GM18508 (cell line): ENCODE measurements around the gene ARL16.

Experiments used
- ATAC-seq: cut with Tn5 transposase; IDR thresholded peaks from one replicate; pipeline ENCODE4 v1.9.1; 2021; ENCODE audit warnings: moderate number of reproducible peaks; ENCODE audit not compliant: insufficient read depth, unreplicated experiment

Gene ARL16

DNA sequence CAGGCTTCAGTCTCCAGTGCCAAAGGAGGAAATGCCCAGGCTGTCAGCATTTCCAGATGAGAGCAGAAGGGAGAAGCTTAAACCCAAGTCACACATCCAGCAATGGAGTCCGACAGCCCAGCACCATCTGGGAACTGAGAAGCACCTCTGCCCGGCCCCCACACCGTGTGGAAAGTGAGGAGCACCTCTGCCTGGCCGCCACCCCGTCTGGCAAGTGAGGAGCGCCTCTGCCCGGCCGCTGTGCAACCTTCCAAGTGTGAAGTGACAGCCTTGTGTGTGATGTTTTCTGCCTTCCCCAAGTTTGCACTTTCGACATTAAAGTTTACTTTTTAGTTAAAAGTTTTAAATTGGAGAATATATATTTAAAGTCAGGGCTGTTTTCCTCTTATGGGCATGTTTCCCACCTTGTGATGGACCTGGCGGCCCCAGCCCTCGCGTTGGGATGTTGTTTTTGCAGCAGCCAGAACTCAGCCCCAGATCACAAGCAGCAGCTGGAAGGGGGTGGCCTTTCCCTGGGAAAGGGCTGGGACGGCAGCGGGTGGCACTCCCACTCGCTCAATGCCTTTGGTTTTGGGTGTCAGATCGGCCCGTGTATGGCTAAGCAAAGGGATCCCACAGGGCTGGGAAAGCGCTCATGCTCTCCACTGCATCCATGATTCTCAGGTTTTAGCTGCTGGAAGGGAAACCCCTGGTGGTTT lies 9.9 kb downstream of the ARL16 start:
- ATAC-seq: no peak

DNA sequence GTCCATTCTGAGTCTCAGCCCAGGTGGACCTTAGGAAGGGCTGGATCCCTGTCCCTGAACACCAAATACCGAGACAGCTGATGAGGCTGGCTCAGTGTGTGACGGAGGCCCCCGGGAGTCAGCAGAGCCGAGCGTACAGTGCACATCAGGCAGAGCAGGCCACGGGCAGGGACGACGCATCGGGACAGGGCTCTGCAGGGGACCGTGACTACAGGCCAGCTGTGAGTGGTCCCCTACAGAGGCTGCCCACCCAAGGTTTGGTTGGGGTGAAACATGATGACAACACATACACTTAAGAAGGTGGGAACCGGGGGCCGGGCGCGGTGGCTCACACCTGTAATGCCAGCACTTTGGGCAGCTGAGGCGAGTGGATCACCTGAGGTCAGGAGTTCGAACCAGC lies 10.6 kb downstream of the ARL16 start:
- no peak for ATAC-seq

DNA sequence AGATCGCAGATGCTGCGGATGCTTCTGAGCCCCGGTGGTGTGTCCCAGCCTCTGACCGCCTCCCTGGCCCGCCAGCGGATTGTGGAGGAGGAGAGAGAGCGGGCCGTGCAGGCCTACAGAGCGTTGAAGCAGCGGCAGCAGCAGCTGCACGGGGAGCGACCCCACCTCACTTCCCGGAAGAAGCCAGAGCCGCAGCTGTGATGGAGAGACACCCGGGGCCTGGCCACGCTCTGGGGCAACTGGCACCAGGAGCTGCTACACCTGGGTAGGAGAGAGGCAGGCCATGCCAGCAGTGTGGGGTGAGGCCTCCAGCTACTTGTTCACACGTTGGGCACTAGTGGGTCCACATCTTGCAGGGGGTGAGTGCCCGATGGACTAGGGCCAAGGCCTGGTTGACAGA lies 11.1 kb downstream of the ARL16 start:
- ATAC-seq: no peak

DNA sequence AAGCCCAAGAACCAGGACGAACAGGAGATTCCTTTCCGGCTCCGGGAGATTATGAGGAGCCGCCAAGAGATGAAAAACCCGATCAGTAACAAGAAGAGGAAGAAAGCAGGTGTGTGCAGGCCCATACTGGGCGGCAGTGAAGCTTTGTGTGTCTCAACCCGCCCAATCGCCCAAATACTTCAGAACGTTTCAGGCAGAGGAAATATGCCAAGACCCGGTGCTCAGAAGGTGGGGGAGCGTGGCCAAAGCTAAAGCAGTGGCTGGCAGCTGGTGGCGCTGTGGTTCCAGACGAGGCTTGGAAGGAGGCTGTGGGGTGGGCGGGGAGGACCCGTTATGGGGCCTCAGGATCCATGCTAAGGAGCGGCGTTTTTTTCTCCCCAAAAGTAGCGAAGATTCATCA lies 15.8 kb downstream of the ARL16 start:
- ATAC-seq: no peak

DNA sequence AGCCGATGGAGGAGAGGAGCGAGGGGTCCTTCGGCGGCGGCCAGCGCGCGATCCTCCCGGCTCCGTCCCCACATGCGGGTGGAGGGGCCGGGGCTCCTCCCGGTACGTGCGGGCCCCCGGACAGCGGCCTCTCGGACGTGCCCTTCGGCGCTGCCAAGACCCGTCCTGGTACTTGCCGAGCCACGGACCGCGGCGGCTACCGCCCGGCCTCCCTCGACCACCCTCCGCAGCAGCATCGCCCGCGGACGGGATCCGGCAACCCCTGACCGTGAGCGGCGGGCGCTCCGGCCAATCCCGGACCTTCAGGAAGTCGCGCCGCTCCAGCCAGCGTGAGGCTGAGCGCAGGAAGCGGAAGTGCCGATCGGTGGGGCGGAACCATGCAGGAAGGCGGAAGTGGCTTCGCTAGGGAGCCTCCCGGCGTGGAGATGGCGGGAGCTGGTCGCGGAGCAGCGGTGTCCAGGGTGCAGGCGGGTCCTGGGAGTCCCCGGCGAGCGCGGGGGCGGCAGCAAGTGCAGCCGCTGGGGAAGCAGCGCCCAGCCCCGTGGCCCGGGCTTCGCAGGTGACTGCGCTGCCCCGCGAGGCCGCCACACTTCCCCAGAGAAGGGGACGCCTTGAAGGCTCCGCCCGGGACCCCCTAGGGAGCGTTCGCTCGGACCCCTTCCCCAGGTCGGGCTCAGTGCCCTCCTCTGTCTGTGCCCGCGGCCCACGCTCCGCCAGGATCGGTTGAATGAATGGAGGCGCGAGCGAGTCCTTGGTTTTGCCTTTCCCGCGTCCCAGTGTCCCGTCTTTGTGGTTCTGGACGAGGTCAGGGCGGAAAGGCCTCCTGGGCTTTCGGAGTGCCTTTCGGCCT lies 17.0 kb downstream of the ARL16 start, which contains the start of the genes CCDC137 and OXLD1:
Gene CCDC137, plus strand, starts transcription at position 396 of the 850 bp plus-strand sequence. Its CDS starts 30 bp downstream, at position 426.
Gene OXLD1, minus strand, starts transcription at position 264 of the 850 bp plus-strand sequence. Its CDS starts 28 bp downstream, at position 236.
- ATAC-seq: peak; percentile 52

DNA sequence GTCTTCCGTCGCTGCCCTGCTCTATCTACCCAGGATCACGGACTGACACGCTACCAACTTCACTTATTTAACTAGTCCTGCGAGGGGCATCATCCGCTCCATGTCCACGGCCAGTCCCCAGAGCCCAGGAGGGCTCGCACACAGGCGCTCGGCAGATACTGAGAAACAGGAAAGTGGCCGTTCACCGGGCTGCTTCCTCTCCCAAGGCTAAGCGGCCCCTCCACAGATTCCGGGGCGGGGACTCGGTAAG lies 17.6 kb downstream of the ARL16 start:
- no peak for ATAC-seq

DNA sequence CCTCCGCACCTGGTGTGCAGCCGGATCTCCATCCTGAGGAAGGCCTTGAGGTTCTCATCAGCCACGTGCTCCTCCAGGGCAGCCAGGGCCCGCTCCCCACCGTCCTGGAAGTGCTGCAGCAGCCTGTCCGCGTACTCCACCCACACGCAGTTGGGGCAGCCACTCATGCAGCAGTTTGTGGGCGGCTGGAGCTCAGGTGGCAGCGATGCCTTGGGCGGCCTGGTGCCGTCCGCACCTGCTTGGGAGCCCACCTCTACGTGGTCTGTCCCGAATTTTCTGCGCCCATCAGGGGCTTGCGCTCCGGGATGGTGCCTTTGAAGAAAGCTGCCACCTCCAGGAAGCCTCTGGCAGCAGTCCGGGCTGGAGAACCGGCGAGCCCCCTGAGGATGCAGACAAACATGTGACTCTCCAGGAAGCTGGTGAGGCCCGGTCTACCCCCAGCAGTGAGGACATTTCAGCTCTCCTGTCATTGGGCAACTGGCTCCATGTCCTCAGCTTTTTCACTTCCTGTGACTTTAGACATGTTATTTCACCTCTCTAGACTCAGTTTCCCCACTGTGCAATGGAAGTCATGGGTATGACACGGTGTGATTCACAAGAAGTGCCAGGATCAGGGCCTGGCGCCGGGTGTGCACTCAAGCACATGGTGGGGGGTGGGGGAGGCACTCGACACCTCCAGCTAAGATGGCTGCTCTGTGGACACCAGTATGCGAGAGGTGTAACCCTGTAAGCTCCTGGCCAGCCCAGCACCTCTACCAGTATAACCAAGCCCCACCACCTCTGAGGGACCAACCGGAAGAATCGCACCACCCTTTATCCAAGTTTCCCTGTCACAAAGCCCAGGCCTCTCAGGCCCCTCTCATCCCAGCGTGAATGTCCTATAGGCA lies 18.1 kb downstream of the ARL16 start:
- no peak for ATAC-seq

DNA sequence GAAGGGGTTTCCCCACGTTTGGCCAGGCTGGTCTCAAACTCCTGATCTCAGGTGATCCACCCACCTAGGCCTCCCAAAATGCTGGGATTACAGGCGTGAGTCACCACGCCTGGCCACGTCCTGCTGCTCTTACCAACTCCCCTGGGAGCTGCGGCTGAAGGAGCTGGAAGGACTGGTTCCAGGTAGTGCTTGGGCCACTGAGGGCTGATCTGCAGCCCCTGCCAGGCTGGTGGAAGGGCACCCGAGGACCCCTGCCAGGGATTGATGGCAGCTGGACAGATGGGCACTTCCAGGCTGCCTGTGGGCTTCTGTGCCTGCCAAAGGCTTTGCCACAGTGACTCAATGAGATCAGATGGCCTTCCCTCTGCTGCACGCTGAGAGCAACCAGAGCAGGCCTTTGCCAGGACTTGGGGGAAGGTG lies 19.5 kb downstream of the ARL16 start:
- no peak for ATAC-seq

DNA sequence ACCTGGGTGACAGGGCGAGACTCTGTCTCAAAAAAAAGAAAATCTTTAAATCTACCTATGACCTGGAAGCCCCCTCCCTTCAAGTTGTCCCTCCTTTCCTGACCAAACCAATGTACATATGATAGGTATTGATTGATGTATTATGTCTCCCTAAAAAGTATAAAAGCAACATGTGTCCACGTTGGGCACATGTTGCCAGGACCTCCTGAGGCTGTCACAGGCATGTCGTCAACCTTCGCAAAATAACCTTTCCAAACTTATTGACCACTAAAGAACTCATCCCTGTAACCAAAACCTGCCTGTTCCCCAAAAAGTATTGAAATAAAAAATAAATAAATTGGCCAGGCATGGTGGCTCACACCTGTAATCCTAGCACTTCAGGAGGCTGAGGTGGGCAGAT lies 21.6 kb downstream of the ARL16 start:
- ATAC-seq: no peak

DNA sequence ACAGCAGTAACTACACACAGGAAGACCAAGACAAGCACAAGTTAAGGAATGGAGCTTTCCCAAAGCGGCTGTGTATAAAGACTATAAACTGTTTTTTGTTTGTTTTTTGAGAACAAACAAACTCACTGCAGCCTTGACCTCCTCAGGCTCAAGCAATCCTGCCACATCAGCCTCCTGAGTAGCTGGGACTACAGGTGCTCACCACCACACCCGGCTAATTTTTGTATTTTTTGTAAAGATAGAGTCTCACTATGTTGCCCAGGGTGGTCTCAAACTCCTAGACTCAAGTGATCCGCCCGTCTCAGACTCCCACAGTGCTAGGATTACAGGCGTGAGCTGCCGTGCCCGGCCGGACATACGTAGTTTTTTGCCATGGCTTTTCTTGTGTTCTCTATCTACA lies 23.2 kb downstream of the ARL16 start:
- no peak for ATAC-seq

DNA sequence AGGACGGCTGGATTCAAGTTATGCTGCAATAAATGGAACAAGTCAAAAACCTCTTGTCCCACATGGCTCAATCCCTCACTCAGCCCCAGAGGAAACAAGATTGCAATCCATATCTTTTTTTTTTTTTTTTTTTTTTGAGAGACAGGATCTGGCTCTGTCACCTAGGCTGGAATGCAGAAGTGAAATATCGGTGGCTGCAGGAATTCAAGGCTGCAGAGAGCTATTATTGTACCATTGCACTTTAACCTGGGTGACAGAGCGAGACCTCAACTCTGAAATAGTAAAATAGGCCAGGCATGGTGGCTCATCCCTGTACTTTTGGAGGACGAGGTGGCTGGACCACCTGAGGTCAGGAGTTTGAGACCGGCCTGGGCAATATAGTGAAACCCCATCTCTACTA lies 24.6 kb downstream of the ARL16 start:
- no peak for ATAC-seq

DNA sequence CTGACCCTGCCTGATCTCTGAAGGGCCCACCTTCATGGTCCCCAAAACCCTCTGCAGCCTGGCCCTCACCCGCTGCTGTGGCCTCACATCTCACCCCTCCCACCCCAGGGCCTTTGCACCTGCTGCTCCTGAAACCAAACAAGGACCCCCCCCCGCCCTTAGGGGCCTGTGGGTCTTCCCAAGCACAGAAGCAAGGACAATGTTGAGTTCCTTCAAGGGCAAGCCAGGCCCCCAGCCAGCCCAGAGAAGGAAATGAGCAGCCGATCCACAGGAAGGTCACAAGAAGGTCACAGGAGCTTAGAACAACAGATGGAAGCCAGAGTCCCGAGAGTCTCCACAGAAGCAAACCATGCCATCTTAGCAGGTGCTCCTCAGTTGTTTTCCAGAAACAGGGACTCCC lies 26.8 kb downstream of the ARL16 start:
- ATAC-seq: no peak

DNA sequence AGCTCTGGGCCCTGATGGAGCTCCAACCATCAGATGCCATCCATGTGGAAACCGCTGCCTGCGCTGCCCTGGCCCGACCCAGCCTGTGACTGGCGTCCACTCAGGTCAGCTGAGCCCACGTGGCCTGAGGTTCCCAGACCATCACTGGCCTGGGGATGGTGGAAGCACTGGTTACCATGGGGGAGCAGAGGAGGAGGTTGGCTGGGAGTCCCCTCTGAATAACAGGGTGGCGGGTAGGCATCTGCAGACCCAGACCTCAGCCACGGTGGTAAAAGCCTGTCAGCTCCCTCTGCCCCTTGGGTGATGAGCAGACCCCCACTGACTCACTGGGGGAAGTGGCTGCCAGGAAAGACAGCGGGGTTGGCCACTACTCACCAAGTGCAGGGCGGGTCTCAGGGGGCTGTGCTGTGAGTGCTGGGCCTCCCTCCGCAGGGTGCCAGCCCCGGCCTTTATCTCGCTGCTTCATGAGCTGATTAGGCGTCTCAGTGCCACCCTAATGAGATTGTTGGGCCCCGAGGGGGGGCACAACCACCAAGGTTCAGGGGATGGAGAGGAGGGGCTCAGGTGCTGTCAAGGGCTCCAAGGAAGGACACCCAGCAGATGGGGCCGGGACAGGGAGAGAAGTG lies 27.4 kb downstream of the ARL16 start, which contains the start of gene PDE6G:
Gene PDE6G, minus strand, starts transcription at position 425 of the 626 bp plus-strand sequence. CDS start 3,237 bp downstream, outside the sequence.
- ATAC-seq: no peak

DNA sequence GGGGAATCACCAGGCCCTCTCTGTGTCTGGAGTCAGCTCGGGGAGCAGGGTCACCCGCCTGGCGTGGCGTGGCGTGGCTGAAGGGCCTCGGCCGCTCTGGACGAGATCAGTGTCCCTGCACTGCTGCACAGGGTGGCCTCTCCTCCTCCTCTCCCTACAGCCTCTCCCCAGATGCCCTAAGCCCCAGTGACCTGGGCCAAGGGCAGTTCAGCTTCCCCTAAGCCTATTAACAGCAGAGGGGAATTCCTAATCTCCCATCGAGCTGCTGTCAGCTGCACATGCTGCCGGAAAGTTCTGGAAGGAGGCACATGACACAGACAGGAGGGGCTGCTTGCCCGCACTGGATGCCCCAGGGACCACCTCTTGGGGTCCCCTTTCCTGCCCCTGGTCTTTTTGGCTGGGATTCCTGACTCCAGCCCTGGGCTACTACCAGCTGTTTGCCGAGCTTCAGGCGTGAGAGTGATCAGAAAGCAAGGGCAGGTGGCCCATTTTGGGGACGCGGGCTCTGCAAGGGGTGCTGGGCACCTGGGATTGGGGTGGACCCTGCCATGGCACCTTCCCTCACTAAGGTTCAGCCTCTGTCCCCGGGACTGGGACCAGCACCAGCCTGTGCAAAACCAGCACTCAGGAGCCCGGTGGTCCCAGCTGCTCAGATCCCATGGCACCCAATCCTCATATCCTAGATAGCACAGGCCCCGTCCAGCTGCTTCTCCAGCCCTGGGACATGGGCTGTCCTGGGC lies 28.0 kb downstream of the ARL16 start:
- ATAC-seq: no peak

DNA sequence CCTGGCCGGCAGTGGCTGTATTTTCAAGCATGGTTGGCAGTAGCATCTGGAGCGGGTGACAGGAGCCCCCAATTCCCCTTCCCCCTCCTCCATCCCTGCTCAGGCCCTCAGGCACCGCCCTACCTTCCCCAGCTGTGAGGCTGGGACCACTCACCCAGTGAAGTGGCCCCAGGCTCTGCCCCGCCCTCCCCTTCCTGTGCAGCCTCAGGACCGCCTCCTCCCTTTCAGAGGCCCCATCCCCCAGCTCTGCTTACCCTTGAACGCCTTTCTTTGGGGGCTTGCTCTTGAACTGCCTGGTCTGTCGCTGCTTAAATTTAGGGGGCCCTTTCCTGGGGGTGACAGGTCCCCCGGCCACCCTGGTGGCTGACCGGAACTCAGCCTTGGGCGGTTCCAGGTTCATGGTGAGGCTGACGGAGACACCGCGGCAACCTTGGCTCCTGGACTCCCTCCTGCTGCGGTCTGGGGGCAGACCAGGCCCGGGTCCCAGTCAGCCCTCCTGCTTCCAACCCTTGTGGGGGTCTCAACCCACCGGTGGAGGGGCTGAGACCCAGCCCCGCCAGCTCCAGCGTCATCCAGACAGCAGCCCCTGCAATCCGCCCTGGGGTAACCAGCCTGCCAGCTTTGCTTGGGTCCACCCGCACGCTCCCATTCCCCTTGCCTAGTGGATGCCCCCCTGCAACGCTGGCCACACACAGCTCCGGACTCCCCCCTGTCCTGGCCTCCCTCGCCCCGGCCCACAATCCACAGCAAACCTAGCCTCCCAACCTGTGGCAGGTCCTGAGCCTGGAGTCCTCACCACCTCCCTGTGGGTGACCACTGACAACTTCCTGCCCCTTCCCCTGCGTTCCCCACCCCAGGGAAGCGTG lies 30.5 kb downstream of the ARL16 start:
- ATAC-seq: no peak

DNA sequence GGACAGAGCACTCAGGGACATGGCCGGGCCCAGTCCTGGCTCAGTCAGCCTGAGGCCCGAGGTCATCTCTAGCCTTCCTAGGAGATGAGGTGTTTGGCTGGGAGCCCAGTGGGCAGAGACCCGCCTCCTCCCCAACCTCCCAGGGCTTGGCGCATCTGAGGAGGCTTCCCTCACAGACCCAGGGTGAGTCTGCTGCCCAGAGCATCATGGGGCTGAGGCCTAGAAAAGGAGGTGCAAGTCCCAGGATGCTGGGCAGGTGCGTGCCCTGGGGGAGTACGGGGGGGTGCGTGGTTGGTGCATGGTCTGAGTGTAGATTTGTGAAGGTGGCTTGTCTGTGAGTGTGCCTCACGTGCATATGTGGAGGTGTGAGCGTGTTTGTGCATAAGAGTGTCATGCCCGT lies 31.9 kb downstream of the ARL16 start:
- ATAC-seq: no peak

DNA sequence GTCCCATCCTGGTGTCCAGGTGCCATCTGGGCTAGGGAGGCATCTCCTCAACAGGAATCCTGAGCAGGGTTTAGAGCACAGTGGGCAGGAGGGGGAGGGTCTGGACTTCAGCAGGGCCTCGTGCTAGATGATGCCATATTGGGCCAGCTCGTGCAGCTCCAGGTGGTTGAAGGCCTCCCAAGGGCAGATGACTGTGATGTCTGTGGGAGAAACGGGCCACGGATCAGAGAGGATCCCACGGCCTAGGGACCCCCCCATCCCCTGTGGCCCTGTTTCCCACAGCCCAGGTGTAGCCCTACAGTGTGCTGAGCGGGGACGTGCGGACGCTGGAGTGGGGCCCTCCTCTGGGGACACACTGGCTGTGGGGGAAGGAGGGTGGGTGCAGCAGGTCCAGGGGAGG lies 32.6 kb downstream of the ARL16 start:
- ATAC-seq: no peak

DNA sequence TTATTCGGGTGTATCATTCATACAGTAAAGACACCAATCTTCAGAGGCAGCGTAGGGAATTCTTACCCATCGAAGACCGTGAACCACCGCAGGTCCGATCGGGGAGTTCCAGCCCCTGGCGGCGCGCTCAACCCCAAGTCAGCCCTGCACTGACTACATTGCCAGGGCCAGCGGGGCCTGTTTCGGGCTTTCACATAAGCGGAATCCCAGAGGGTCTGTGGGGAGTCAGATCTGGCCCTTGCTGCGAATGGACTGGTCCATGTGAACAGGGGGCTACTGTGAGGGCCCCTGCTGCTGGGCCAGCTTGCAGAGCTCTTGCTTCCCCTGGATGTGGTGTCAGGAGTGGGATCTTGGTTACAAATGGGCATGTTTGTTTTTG lies 34.9 kb downstream of the ARL16 start:
- ATAC-seq: no peak
